MM.1S (cell line): Measurements from ENCODE around the gene CACNA1I.

Experiments
- DNase-seq: peaks from one replicate; pipeline ENCODE4 v3.0.0-alpha.2; 2015
- H2AFZ ChIP-seq: fragments of 300-600 bp; sonication (generic); 2 replicates; pipeline ENCODE4 v1.6.0; 2016; ENCODE audit warnings: antibody characterized with exemption, low read length
- H3F3A ChIP-seq: fragments of 300-600 bp; sonication (generic); 2 replicates; pipeline ENCODE4 v1.6.1; 2016; ENCODE audit warnings: mild to moderate bottlenecking, antibody characterized with exemption, low read length, moderate library complexity, mixed read lengths; ENCODE audit not compliant: insufficient read depth
- H3K27ac ChIP-seq: fragments of 300-600 bp; sonication (generic); 2 replicates; pipeline ENCODE4 v1.5.1; 2016; ENCODE audit warnings: mild to moderate bottlenecking, low read length
- H3K27me3 ChIP-seq: fragments of 300-600 bp; sonication (generic); replicated peaks from 2 replicates; pipeline ENCODE4 v1.6.0; 2016; ENCODE audit warnings: low read length; ENCODE audit not compliant: insufficient read depth
- H3K36me3 ChIP-seq: fragments of 300-600 bp; sonication (generic); replicated peaks from 2 replicates; pipeline ENCODE4 v1.6.1; 2016; ENCODE audit warnings: mild to moderate bottlenecking, low read length, mixed read lengths; ENCODE audit not compliant: insufficient read depth
- H3K4me1 ChIP-seq: fragments of 300-600 bp; sonication (generic); 2 replicates; pipeline ENCODE4 v1.6.1; 2016; ENCODE audit warnings: low read length, mixed read lengths
- H3K4me2 ChIP-seq: fragments of 300-600 bp; sonication (generic); 2 replicates; pipeline ENCODE4 v1.6.0; 2016; ENCODE audit warnings: low read depth, low read length
- H3K4me3 ChIP-seq: fragments of 300-600 bp; sonication (generic); 2 replicates; pipeline ENCODE4 v1.5.1; 2016; ENCODE audit warnings: low read length, mixed read lengths
- H3K79me2 ChIP-seq: fragments of 300-600 bp; sonication (generic); 2 replicates; pipeline ENCODE4 v1.6.1; 2016; ENCODE audit warnings: mixed run types, low read length, mixed read lengths
- H3K9ac ChIP-seq: fragments of 300-600 bp; sonication (generic); 2 replicates; pipeline ENCODE4 v1.6.1; 2016; ENCODE audit warnings: low read length, mixed read lengths
- H3K9me2 ChIP-seq: fragments of 300-600 bp; sonication (generic); replicated peaks from 2 replicates; pipeline ENCODE4 v1.6.1; 2016; ENCODE audit warnings: mild to moderate bottlenecking, low read length, mixed read lengths; ENCODE audit not compliant: insufficient read depth
- H3K9me3 ChIP-seq: fragments of 300-600 bp; sonication (generic); replicated peaks from 2 replicates; pipeline ENCODE4 v1.6.1; 2016; ENCODE audit warnings: mild to moderate bottlenecking, low read length, mixed read lengths; ENCODE audit not compliant: insufficient read depth
- H4K20me1 ChIP-seq: fragments of 300-600 bp; sonication (generic); 2 replicates; pipeline ENCODE4 v1.6.1; 2016; ENCODE audit warnings: mild to moderate bottlenecking, low read length, moderate library complexity, mixed read lengths; ENCODE audit not compliant: insufficient read depth
- EZH2 ChIP-seq: fragments of 300-600 bp; sonication (generic); optimal IDR thresholded peaks from 2 replicates; pipeline ENCODE3; 2017; ENCODE audit warnings: low read depth, mild to moderate bottlenecking, antibody characterized with exemption, low read length, mixed read lengths
- EZH2phosphoT487 ChIP-seq: fragments of 300-600 bp; sonication (generic); IDR thresholded peaks from 2 replicates; pipeline ENCODE4 v1.6.1; 2018; ENCODE audit warnings: antibody characterized with exemption, low read length
- TF ChIP-seq, protein P1 (sequence below): fragments of 300-600 bp; sonication (generic); IDR thresholded peaks from 2 replicates; pipeline ENCODE4 v1.5.1; 2016; ENCODE audit warnings: antibody characterized with exemption, low read length, mixed read lengths

CACNA1I gene

DNA sequence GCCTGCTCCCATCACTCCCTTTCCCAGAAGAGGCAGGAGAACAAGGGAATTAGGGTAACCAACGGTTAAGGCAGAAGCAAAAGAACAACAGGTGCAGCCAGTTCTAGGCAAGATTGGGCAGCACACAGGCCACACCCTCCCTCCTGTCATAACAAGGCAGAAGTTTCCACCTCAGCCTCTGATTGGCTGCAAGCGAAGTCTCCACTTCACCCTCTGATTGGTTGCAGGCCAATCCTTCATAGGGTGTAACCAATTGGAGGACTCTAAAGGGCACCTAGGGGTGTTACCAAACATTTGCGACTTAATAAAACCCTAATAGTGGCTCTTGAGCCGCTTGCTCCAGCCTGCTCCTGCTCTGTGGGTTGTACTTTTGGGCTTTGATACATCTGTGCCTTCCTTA, 153.8 kb downstream of the CACNA1I start:
- no peaks in the 10 kb centered on the region for H3F3A ChIP-seq
- no peaks in the 10 kb centered on the region for H4K20me1 ChIP-seq
- no peaks in the 10 kb centered on the region for H3K79me2 ChIP-seq
- H3K9me3 ChIP-seq: no peaks in the 10 kb centered on the region
- H3K27me3 ChIP-seq: peaks cover 16% of the 10 kb centered on the region; the same call in 1 of the 2 replicates
- TF ChIP-seq EZH2 (no peak), EZH2phosphoT487 (no peak)
- TF ChIP-seq, protein P1, sequence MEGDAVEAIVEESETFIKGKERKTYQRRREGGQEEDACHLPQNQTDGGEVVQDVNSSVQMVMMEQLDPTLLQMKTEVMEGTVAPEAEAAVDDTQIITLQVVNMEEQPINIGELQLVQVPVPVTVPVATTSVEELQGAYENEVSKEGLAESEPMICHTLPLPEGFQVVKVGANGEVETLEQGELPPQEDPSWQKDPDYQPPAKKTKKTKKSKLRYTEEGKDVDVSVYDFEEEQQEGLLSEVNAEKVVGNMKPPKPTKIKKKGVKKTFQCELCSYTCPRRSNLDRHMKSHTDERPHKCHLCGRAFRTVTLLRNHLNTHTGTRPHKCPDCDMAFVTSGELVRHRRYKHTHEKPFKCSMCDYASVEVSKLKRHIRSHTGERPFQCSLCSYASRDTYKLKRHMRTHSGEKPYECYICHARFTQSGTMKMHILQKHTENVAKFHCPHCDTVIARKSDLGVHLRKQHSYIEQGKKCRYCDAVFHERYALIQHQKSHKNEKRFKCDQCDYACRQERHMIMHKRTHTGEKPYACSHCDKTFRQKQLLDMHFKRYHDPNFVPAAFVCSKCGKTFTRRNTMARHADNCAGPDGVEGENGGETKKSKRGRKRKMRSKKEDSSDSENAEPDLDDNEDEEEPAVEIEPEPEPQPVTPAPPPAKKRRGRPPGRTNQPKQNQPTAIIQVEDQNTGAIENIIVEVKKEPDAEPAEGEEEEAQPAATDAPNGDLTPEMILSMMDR: no peak
- no peak overlapping the region for H3K27ac ChIP-seq
- no peaks in the 10 kb centered on the region for H3K4me1 ChIP-seq
- DNase-seq: no peak
- no peak overlapping the region for H3K4me2 ChIP-seq
- H3K9ac ChIP-seq: no peak overlapping the region
- no peak overlapping the region for H3K4me3 ChIP-seq
- H2AFZ ChIP-seq: no peak overlapping the region
- H3K9me2 ChIP-seq: no peaks in the 10 kb centered on the region
- no peaks in the 10 kb centered on the region for H3K36me3 ChIP-seq

DNA sequence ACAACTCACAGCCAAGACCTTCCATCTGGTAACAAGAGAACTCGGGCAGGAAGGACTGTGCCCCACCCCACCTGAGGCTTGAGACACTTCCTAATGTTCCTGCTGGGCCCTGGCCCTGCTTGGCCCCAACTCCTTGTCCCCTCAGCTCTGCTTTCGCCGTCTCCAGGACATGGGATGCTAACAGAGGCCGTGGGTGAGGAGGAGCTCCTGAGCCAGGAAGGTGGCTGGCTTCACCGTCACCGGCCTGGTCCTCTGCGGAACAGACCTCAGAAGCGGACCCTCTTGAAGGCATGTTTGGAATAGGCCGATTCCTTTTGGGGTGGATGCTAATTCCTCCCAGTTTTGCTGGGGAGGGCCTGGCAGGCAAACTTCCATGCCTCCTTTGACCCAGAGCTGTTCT, 154.3 kb downstream of the CACNA1I start:
- H3K79me2 ChIP-seq: no peaks in the 10 kb centered on the region
- H3K27ac ChIP-seq: no peak overlapping the region
- no peak overlapping the region for H3K4me3 ChIP-seq
- no peaks in the 10 kb centered on the region for H3K4me1 ChIP-seq
- H3K4me2 ChIP-seq: no peak overlapping the region
- no peaks in the 10 kb centered on the region for H3K9me2 ChIP-seq
- no peak overlapping the region for H3K9ac ChIP-seq
- H3K9me3 ChIP-seq: no peaks in the 10 kb centered on the region
- H3K27me3 ChIP-seq: peaks cover 16% of the 10 kb centered on the region; the same call in 1 of the 2 replicates
- no peak for DNase-seq
- H3K36me3 ChIP-seq: no peaks in the 10 kb centered on the region
- no peaks in the 10 kb centered on the region for H4K20me1 ChIP-seq
- H3F3A ChIP-seq: no peaks in the 10 kb centered on the region
- no peak overlapping the region for H2AFZ ChIP-seq
- no peak for TF ChIP-seq EZH2

DNA sequence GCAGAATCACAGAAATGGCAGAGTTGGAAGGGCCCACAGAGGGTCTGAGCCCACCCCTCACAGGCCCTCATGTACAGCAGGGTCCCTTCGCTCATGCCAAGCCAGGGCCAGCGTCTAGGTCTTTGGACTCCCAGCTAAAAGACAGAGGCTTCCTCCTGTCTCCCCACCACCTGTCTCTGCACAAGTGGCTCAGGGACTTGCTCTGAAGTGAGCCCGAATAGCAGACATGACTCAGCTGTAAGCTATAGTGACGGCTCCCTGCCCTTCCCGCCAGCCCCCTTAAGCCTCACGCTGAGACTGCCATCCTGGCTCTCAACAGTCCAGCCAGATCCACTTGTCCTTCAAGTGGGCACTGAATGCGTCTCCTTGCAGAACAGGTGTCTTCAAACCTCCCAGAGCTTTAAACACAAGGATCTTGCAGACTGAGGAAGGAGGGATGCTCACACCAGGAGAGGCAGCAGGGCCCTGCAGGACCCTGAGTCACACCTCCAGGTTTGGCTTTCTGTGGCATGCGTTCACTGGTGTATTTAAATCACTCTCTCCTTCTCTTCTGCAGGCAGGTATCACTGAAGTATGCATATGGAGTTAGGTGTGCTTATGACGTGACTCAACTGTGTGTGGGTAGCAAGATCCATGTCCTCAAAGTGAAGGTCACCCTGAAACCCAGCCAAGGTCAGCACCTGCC, 154.9 kb downstream of the CACNA1I start:
- Histone ChIP-seq H3K4me1 (no peaks in the 10 kb centered on the region), H3K9me2 (no peaks in the 10 kb centered on the region), H2AFZ (no peak overlapping the region), H3K27ac (no peak overlapping the region), H3K36me3 (no peaks in the 10 kb centered on the region), H3K4me3 (no peak overlapping the region), H3K4me2 (no peak overlapping the region), H3K9me3 (no peaks in the 10 kb centered on the region), H3K79me2 (no peaks in the 10 kb centered on the region), H4K20me1 (no peaks in the 10 kb centered on the region), H3K9ac (no peak overlapping the region), H3F3A (no peaks in the 10 kb centered on the region), H3K27me3 (peaks cover 16% of the 10 kb centered on the region; the same call in 1 of the 2 replicates)
- no peak for DNase-seq
- TF ChIP-seq, protein P1: no peak
- TF ChIP-seq EZH2phosphoT487: no peak
- no peak for TF ChIP-seq EZH2

DNA sequence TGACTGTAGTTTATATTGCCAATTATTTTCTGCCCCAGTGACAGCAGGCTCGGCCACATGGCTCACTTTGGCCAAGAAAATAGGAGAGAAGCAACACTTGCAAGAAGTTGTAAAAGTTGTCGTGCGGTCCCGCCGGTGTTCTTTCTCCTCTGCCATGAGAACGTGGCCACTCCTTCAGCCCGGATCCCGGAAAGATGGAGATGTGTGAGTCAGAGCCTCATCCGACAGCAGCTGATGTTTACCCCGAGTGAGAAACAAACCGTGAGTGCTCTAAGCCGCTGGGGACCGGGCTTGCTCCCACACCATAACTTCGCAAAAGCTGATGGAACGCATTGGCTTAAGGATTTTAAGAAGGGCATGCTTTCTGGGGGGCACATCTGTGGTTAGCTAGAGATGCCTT, 157.0 kb downstream of the CACNA1I start:
- Histone ChIP-seq H3K27me3 (peaks cover 19% of the 10 kb centered on the region; the same call in 1 of the 2 replicates), H3K9me2 (no peaks in the 10 kb centered on the region), H3F3A (no peaks in the 10 kb centered on the region), H3K9ac (no peak overlapping the region), H2AFZ (no peak overlapping the region), H3K79me2 (no peaks in the 10 kb centered on the region), H3K27ac (no peak overlapping the region), H3K4me2 (no peak overlapping the region), H3K4me3 (no peak overlapping the region), H3K9me3 (no peaks in the 10 kb centered on the region), H3K4me1 (no peaks in the 10 kb centered on the region), H4K20me1 (no peaks in the 10 kb centered on the region), H3K36me3 (no peaks in the 10 kb centered on the region)
- no peak for DNase-seq
- TF ChIP-seq, protein P1: no peak
- TF ChIP-seq EZH2 (no peak), EZH2phosphoT487 (no peak)
